A549 (cell line): Measurements from ENCODE around the gene MYRF.

ENCODE experiments used
- CTCF ChIP-seq: fragments of >200 bp; sonication (Bioruptor Twin); formaldehyde crosslinking; IDR thresholded peaks from 3 replicates; pipeline ENCODE4 v1.5.1; 2016
- ESRRA ChIP-seq: fragments of 150-350 bp; IDR thresholded peaks from 2 replicates; pipeline ENCODE4 v1.6.1; 2014; ENCODE audit warnings: mild to moderate bottlenecking, low read length, borderline replicate concordance
- JUN ChIP-seq, 2 experiments: fragments of >200 bp; sonication (Bioruptor Twin); formaldehyde crosslinking; IDR thresholded peaks; 2 replicates in 1 of 2; 3 replicates in 1 of 2; pipeline ENCODE4 v1.6.1; 2016 to 2017
- POLR2A ChIP-seq: IDR thresholded peaks from 2 replicates; pipeline ENCODE4 v1.6.1; 2012; ENCODE audit warnings: mild to moderate bottlenecking, low read length

- TF ChIP-seq ESRRA (no peak), CTCF (no peak), POLR2A (no peak), JUN (IDR thresholded peaks at IDR 0.05) (no peak)
Observed at GRCh38 chr11:61820174-61820573, 67.7 kb downstream of the MYRF start.
